AG10803 (cell line): ENCODE data around the gene RDH11.

Source experiments
- DNase-seq: peaks from one replicate; pipeline ENCODE4 v3.0.0; 2010; ENCODE audit warnings: low read depth
- H3K4me3 ChIP-seq: 2 replicates; pipeline ENCODE4 v1.5.1; 2011; ENCODE audit warnings: mild to moderate bottlenecking, low read length, control low read depth
- CTCF ChIP-seq: conservative IDR thresholded peaks from 2 replicates; pipeline ENCODE4 v1.5.1; 2011; ENCODE audit warnings: mild to moderate bottlenecking, low read length, control low read depth, inconsistent platforms

Gene RDH11

GRCh38 chr14:67638642-67639041 is 56.9 kb downstream of the RDH11 start:
- no peak for TF ChIP-seq CTCF
- no peak overlapping the region for H3K4me3 ChIP-seq
- DNase-seq: no peak

- DNase-seq: peak; percentile 69
These were observed 59.1 kb downstream of the RDH11 start for GRCh38 chr14:67636361-67636919.

DNA sequence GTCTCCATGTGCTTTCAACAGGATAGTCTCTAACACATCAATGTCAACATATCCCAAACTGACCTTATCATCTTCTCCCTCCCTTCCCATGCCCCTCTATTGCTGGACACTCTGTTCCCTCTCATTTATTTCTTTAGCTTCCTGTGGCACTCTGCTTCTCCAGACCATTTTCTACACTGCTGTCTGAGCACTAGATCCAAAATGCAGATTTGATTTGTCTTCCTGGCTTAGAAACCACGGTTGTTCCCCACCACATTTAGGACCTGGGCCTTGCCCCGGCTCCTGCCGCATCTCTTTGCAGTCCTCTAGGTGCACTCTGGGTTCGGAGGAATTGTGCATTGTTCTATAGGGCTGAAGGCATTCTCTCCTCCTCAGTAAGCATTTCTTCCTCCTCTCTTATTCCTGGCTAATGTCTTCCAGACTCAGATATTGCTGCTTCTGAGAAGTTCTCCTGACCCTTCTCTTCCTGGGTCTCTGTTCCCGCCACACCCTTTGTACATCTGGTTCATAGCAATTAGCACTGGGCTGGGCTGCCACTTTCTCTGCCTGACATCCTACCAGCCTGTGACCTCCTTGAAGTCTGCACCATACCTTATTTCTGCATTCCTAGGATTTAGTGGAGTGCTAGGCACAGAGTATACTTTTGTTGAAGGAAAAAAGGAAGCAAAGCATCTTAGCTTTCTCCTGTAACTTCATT is 62.0 kb downstream of the RDH11 start:
- no peak overlapping the region for H3K4me3 ChIP-seq
- TF ChIP-seq CTCF: no peak

More at GRCh38 chr14:67636361-67636919, 59.1 kb downstream of the RDH11 start:
- TF ChIP-seq CTCF: no peak
- no peak overlapping the region for H3K4me3 ChIP-seq

GRCh38 chr14:67630938-67631337 is 64.6 kb downstream of the RDH11 start:
- no peak for DNase-seq
- no peak for TF ChIP-seq CTCF
- no peak overlapping the region for H3K4me3 ChIP-seq

More for the DNA sequence above, 62.0 kb downstream of the RDH11 start:
- no peak for DNase-seq

DNA sequence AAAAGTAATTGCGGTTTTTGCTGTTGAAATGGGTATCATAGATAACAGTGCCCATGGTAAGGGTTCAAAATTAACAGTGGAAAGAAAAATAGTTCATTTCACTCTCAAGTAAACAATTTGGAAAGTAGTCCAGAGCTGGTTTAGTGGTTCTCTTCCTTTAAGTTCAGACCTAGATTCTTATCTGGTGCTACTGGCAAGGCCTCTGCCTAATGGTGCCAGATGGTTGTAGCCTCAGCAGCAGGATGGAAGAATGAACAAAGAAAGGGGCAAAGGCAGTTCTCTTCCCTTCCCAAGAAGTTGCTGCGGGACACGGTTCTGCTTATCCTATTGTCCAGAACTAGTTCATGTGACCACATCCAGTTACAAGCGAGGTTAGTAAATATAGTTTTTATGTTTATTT is 65.4 kb downstream of the RDH11 start:
- DNase-seq: no peak
- no peak for TF ChIP-seq CTCF

GRCh38 chr14:67627519-67627918 is 68.0 kb downstream of the RDH11 start:
- DNase-seq: no peak
- no peak overlapping the region for H3K4me3 ChIP-seq
- no peak for TF ChIP-seq CTCF

More for the DNA sequence above, 65.4 kb downstream of the RDH11 start:
- no peak overlapping the region for H3K4me3 ChIP-seq
